T1000 (cell line): Measurements from ENCODE around the gene PVALB.
"Not testable (repeated sequence)": the region's sequence is repeated elsewhere in the genome, so short reads cannot be mapped to it uniquely, and the experiment has no call there.

Experiments used
- DNase-seq: peaks from one replicate; lab custom pipeline; 2025; ENCODE audit warnings: mixed read lengths; lab: John Stamatoyannopoulos, UW

PVALB gene

DNA sequence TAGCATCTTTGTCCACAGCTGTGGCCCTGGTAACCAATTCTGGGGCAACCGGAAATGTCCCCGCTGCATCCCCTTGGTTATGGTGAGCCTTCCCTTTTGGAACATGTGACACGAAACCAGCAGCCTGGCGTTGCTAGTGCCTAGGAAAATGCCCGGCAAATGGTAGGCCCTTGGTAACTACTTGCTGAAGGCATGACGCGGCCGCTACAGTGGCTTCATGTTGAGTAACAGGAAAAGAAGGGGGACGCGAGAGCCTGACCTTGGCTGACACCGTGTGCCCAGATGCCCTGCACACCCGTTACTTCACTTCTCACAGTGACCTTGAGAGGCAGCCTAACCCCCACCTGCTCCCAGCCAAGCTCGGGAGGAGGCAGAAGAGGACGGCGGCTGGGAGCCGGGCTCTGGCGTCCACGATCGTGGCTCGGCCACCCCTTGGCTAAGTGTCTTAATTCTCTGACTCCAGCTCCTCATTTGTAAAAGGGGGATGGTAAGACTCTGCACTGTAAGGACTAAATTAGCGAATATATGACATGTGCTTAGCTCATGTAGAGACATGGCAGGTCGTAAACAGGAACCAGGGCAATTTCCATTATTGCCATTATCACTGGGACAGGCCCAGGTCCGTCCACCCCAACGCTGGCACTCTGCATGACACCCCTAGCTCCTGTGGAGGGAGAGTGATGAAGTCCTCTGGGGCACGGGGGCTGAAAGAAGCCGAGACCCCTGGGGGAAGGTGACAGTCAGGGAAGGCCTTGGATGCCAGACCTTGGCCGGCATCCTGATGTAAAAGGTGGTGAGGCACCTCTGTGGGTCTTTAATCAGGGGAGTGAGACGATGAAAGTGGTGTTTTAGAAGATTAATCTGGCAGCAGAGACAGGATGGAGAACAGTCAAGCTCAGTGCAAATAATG is 59.8 kb downstream of the PVALB start:
- DNase-seq, result no peak

DNA sequence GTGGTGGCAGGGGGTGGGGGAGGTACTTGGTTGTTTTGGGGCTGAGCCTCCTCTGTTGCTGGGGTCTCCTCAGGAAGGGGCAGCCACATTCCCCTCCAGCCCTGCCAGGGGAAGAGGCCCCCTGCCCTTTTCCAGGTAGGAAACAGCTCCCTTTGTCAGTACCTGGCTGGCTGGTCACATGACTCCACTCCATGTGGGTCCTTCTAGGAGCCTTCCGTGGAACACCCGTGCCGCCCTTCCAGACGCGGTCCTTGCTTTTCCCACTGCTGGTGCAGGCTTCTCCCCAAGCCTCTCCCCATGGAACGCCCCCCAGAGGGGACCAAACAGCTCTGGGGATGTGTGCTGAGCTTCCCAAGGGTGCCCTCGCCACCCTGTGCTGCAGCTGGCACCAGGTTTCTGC is 60.8 kb downstream of the PVALB start:
- no peak for DNase-seq

DNA sequence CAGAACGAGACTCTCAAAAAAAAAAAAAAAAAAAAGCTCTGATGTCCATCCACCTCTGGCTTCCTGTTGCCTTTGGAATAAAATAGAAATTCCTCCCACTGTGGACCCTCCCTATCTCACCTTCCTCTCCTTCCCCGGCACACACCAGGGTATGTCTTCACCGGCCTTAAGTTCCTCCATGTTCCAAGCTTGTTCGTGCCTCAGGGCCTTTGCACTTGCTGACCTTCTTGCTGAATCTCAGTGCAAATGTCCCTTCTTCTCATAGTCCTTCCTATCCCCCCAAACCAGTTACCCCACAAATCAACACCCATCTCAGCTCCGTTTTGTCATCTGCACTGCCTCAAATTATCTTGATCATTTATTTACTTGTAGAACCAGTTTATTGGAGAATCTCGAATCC is 61.5 kb downstream of the PVALB start:
- DNase-seq, result no peak

DNA sequence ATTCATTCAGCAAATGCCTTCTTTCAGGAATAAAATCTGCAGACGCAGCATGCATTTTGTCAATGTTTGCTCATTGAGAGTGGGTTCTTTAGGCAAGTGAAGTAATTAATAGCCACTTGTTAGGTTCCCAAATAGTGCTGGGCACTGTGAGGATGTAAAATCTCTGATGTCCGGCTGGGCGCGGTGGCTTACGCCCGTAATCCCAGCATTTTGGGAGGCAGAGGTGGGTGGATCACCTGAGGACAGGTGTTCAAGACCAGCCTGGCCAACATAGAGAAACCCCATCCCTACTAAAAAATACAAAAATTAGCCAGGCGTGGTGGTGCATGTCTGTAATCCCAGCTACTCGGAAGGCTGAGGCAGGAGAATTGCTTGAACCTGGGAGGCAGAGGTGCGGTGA is 62.0 kb downstream of the PVALB start:
- not testable (repeated sequence) for DNase-seq

DNA sequence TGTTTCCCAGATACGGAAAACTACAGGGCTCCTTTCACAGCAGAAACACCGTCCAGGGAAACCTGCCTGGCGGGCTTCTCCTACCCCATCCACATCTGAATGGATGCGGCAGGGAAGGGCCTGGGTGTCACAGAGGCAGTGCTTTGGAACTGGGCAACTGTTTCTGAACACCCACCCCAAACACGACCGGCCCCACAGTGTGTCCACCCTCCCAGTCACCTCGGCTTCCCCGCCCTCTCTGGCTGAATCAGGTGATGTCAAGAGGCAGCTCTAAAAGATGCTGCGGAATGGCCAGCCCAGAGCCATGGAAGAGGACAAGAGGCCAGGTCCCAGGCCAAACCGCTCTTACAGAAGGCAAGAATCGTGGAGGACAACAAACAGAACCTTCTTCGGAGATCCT is 62.9 kb downstream of the PVALB start:
- DNase-seq, result no peak

DNA sequence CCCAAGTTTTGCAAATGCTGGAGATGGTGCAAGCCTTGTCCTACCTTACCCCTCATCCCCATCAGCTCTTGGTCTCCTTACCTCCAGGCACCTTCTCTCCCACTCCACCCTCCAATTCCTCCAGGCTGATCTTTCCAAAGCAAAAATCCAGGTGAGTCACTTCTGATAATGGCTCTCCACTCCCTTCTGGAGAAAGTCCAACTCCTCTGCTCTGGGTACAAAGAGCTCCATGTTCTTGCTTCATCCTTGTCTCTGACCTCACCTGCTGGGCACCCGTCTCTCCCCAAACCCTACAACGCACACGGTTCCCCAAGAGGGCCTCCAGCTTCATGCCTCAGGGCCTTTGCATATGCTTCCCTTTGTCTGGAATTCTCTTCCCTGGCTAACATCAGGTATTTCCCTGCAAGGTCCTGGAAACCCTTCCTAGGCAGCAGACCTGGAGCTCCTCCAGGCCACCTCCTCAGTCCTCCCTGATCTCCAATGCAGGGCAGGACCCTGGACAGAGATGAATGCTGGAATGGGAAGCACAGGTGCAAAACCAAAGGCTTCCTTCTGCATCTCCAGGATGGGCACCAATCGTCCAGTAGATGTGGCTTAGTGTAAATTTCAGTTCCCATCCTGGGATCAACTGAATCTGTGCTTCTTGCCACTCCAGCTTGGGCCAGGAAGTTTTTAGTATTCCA is 63.6 kb downstream of the PVALB start:
- no peak for DNase-seq
